ENCODE data around the gene CFAP53. TPM values are rescaled to one million over a fixed set of nuclear protein-coding genes. Genes with fewer than 3 reads are reported as not detected.

The CFAP53 gene
- total and polyA plus RNA-seq, 2 of the 13 experiments (the other 11 are each of a cell fraction or from before 2014, with no cell fraction given) = 0.05 to 0.07 TPM

GRCh38 chr18:50268022-50268747 is 1.9 kb upstream of the CFAP53 start (continued):
- TF ChIP-seq CTCF (CRISPR knock-in tag; IDR thresholded peaks at IDR 0.05) = peak; percentile 54
- TF ChIP-seq GLI4 (CRISPR knock-in tag; IDR thresholded peaks at IDR 0.05; ENCODE audit: borderline replicate concordance) = no peak
- TF ChIP-seq ZMAT5 (CRISPR knock-in tag; IDR thresholded peaks at IDR 0.05; ENCODE audit: borderline replicate concordance, low read depth) = no peak
- no peak for TF ChIP-seq SIX4 (CRISPR knock-in tag; IDR thresholded peaks at IDR 0.05)
- TF ChIP-seq ZNF510 (CRISPR knock-in tag; IDR thresholded peaks at IDR 0.05; ENCODE audit: low read depth) = no peak
- TF ChIP-seq ZNF687 (CRISPR knock-in tag; IDR thresholded peaks at IDR 0.05) = peak; percentile 17; the same call in 1 of the 2 replicates
- no peak for TF ChIP-seq ZBTB34 (CRISPR knock-in tag; IDR thresholded peaks at IDR 0.05)
- no peak for TF ChIP-seq MTF1 (CRISPR knock-in tag; IDR thresholded peaks at IDR 0.05)
- no peak for TF ChIP-seq KDM5B (CRISPR knock-in tag; IDR thresholded peaks at IDR 0.05; ENCODE audit: borderline replicate concordance)
- TF ChIP-seq ZNF232 (CRISPR knock-in tag; IDR thresholded peaks at IDR 0.05; ENCODE audit: borderline replicate concordance) = no peak
- no peak for TF ChIP-seq ISL2 (CRISPR knock-in tag; IDR thresholded peaks at IDR 0.05)
- no peak for TF ChIP-seq ZNF501 (CRISPR knock-in tag; IDR thresholded peaks at IDR 0.05)
- no peak for TF ChIP-seq ZBTB20 (CRISPR knock-in tag; IDR thresholded peaks at IDR 0.05; ENCODE audit: borderline replicate concordance, low read depth)
- peak; percentile 92 for TF ChIP-seq AGO2 (optimal IDR thresholded peaks at IDR 0.05; ENCODE audit: low read depth, low read length)
- TF ChIP-seq ZNF446 (CRISPR knock-in tag; IDR thresholded peaks at IDR 0.05) = no peak
- TF ChIP-seq FOXC1 (CRISPR knock-in tag; IDR thresholded peaks at IDR 0.05; ENCODE audit: borderline replicate concordance) = no peak
- TF ChIP-seq RBFOX2 (IDR thresholded peaks at IDR 0.05; ENCODE audit: low read depth, low read length) = peak; percentile 47; the same call in 1 of the 2 replicates
- TF ChIP-seq NFKB2 (CRISPR knock-in tag; IDR thresholded peaks at IDR 0.05; ENCODE audit: borderline replicate concordance) = no peak
- no peak for TF ChIP-seq ZNF776 (CRISPR knock-in tag; IDR thresholded peaks at IDR 0.05)
- no peak for TF ChIP-seq ZNF678 (CRISPR knock-in tag; IDR thresholded peaks at IDR 0.05)
